GM21528 (cell line): Measurements from ENCODE around the gene CCL1.

ENCODE experiments used
- ATAC-seq: cut with Tn5 transposase; IDR thresholded peaks from one replicate; pipeline ENCODE4 v1.9.1; 2021; ENCODE audit warnings: mild to moderate bottlenecking, moderate library complexity; ENCODE audit not compliant: unreplicated experiment, low FRiP score

CCL1 gene

GRCh38 chr17:34384271-34384670 is 21.2 kb upstream of the CCL1 start:
- no peak for ATAC-seq

DNA sequence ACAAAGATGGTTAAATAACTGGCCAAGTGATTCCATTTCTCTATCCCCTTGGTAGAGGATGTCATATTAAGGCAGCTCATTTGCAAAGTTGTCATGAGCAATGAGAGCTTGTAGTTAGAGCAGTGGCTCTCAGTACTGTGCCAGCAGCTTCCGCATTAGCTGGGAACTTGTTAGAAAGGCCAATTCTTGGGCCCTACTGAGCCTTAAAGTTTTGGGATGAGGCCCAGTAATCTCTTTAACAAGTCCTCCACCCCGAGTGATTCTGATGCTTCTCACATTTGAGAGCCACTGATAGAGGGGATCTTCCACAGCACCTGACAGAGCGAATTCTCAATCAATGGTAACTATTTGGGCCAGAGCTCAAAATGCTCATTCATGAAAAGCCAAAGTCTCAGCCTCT is 20.2 kb upstream of the CCL1 start:
- no peak for ATAC-seq

DNA sequence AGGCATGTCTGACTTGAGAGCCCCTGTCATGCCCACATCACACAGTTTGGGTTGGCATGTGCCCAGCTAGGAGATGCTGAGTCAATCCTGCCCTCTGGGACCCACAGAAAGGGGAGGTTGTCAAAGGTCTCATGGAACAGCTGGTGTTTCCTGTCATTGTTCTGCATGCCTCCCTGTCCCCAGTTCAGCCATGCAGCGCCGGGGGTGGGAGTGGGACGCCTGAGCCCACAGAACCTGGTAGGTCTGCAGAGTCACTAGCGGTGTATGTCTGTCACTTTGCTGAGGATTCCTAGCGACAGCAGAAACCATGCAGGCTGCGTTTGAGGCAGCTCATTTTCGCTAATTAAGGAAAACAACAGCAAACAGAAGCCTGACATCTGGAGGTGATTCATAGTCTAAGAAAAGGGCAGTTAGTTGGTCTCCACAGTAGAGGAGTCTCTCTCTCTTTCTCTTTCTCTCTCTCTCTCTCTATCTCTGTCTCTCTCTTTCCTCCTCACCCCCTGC is 19.6 kb upstream of the CCL1 start:
- ATAC-seq = no peak

DNA sequence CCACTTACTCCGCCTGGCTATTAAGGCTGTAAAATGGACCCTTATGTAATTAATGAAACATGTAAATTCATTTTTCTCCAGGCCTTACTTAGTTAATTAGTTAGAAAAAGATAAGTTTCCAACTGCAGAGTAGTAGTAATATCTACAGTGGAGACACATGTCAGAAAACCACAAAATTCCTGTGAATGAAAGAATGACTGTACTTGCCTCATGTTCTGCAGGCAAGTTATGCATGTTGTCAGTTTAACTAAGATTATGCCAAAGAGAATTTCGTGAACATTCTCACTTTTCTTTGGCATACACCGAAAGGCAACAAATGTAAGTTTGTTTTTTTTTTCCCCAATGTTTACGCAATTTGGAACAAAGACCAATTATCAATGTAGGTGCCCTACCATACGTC is 16.8 kb upstream of the CCL1 start:
- ATAC-seq = no peak

DNA sequence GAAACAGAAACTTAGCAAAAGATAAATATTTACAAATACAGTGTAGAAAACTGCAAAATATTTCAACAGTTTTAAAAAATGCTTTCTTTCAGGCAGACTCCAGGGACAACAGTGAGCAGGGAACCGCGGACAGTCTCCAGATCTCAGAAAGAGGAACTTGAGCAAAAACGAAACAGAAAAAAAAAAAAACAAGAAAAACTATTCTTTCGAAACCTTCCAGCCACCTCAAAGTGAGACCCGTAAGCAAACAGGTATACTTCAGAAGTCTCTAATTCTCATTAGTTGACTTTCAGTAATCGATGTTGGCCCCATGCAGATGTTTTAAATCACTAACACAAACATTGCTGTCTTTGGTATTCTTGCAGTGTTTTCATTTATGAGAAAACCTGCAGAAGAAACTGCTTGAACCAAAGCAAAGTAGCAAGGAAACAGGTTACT is 15.7 kb upstream of the CCL1 start:
- ATAC-seq = peak; percentile 84

DNA sequence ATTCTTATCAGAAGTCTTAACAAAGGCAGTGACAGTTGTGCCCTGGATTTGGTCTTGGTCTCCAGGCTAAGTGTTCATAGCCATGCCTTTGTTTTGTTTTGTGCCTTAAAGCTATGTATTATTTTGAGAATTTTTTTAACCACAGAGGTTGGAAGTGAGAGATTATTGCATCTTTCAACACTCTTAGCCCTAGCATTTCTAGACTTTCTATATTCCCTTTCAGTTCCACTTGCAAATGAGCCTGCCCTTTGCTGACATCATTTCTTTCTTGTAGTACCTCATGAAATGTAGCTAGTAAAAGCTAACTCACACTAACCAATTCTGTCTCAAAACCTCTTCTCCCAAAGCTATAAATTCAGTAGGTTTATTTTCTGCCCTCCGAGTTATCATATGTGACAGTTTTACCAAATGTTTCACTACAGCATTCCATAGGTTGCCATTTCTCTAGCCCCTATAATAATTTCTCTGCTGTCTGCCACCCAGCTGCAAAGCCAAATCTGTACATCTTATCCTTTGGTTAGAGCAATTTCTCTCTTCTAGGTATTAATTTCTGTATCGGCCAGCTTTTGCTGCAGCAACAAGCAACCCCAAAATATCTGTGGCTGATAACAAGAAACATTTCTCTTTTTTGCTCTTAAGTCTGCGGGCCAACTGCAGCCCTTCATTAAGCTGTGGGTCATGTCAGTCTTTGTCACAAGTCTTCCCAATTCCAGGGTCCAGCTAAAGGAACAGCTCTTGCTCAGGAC is 14.2 kb upstream of the CCL1 start:
- ATAC-seq = no peak

GRCh38 chr17:34375426-34375997 is 12.5 kb upstream of the CCL1 start:
- ATAC-seq = no peak

DNA sequence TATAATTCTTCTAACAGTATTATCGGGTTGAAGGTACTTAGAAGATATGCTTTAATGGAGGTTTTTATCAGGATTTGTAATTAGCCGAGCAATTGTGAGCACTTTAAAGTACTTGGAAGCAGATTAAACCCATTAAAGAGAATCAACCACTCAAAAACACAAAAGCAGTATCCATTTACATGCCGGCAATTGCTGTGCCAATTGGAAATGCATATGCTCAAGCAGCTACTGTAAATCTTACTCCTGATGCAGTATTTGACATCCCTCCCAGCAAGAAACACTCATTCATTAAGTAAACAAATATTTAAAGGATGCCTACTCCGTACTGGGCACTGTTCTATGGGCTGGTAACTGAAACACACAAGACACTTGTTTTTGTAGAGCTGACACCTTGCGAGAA is 11.4 kb upstream of the CCL1 start:
- ATAC-seq = no peak

DNA sequence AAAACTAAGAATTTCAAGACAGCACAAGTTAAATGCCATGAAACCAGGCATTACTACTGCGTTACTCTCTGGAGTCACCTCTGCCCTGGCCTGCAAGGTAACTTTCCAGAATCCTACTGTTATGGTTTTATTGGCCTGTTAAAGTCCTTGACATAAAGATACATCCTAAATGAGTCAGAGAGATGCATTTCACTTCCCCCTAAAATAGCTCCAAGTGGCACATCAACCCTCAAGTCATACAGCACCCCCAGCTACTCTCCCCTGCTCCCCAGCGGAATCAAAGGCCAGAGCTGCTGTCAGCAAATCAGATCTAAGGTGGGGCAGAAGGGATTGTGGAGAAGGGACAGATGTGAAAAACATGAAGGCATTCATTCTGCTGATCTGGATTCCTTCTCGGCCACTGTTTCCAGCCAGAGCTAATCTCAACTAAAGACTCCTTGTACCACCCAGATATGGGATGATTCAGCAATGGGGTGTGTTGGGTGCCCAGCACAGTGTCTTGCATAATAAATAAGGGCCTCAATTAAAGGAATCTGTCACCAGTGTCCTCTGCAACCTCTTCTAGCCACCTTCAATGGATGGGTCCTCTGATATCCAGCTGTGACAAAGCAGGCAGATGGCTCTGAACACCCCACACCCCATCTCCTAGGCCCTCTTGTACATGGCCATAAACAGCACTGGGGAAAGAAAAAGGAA is 8.5 kb upstream of the CCL1 start:
- ATAC-seq = no peak

- ATAC-seq = no peak
These were observed 8.0 kb upstream of the CCL1 start for GRCh38 chr17:34370997-34371395.

- ATAC-seq = no peak
These were observed 7.5 kb upstream of the CCL1 start for GRCh38 chr17:34370376-34370996.

- ATAC-seq = no peak
These were observed 6.5 kb upstream of the CCL1 start for GRCh38 chr17:34369571-34369970.

DNA sequence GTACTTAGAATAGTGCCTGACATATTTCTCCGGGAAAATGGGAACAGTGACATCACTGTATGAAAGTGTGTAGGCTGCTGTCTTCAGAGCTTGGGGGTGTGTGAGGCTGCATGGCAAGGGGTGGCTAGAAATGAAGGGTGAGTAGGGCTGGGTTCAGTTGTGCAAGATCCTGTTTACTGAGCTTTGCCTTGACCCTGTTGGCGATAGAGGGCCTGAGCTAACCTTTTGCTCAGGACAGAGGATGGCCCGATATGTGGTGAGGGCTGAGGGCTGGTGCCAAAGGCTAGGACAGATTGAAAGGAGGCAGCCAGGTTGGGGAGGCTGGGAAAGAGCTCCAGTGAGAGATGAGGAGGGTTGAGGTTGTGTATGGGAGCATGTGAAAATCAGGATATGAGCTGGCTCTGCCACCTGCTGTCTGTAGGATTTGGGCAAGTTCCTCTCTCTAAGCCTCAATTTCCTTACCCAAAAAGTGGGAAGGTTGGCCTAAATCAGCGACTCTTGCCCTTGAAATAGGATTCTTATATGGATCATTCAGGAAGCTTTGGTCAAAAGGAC is 6.0 kb upstream of the CCL1 start:
- no peak for ATAC-seq

- no peak for ATAC-seq
These were observed 5.3 kb upstream of the CCL1 start for GRCh38 chr17:34368196-34368945.

DNA sequence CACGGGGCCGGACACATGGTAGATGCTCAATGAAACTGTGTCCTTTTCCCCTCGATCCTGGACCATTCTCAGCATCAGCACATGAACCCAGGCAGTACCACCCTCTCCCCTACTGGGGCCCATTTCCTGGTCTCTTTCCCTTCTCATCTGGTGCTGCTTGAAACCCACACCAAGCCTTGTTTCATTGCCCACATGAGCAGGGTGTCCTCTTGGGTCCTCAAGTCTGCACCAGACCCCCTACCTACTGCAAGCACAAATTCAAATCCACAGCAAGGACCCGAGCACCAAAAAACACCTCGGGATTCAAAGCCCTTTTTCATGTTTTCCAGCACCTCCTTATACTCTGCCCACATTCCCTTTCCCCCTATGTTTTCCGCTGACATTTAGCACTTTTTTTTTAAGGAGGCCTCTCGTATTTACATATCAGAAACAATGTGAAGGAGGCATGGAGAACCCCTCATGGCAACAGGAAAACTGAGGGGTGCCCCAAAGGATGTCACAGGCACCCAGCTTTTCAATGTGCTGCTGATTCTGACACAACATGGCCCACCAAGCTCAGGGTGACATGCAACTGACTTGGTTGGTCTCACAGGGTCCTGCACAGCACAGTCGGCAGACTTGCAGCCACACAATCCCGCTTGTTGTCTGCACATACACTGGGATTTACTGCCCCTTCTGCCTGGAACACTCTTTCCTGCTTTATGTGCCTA is 4.6 kb upstream of the CCL1 start:
- no peak for ATAC-seq

GRCh38 chr17:34366529-34367107 is 3.6 kb upstream of the CCL1 start:
- no peak for ATAC-seq

DNA sequence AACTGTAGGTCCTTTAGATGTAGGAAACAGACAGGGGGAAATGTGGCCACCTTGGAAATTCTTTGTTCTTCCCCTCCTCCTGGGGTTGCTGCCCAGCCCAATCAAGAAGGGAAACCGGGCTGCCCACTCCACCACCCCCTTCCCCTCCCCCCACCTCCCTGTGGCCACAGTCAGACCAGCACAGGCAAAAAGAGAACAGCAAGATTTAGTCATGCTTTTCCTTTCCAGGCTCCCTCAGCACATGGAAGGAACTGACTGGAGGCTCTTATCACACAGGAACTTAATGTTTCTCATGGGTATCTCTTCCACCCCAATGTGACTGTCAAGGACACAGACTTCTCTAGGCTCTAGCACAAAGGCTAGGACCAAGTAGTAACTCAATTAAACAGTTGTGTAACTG is 3.0 kb upstream of the CCL1 start:
- no peak for ATAC-seq

- no peak for ATAC-seq
These were observed 2.3 kb upstream of the CCL1 start for GRCh38 chr17:34365340-34365739.

- ATAC-seq = no peak
These were observed 1.7 kb upstream of the CCL1 start for GRCh38 chr17:34364751-34365150.
